HepG2 (cell line): ENCODE measurements around the gene CYTH1. TPM values are rescaled to one million over a fixed set of nuclear protein-coding genes. Genes with fewer than 3 reads are reported as not detected.

Experiments
- BATF2 ChIP-seq: sonication (generic); formaldehyde crosslinking; IDR thresholded peaks from 2 replicates; pipeline ENCODE4 v1.8.0; 2022; ENCODE audit warnings: mild to moderate bottlenecking, missing genetic modification reagents, moderate library complexity
- BRD4 ChIP-seq: sonication (generic); formaldehyde crosslinking; IDR thresholded peaks from 2 replicates; pipeline ENCODE4 v1.4.0; 2020; ENCODE audit warnings: missing genetic modification reagents
- CREB1 ChIP-seq, 2 experiments: fragments of 450-650 bp in 1 of 2; IDR thresholded peaks; 2 replicates each; pipeline ENCODE4 v1.6.1; 2016 to 2017; ENCODE audit warnings: control low read depth in 1 of 2, mild to moderate bottlenecking in 1 of 2, missing compliant biosample characterization in 1 of 2, missing genetic modification characterization in 1 of 2
- GABPB1 ChIP-seq: IDR thresholded peaks from 2 replicates; pipeline ENCODE4 v1.6.1; 2016; ENCODE audit warnings: mild to moderate bottlenecking, missing genetic modification reagents, moderate library complexity, missing compliant biosample characterization
- GATAD1 ChIP-seq: IDR thresholded peaks from 2 replicates; pipeline ENCODE4 v1.6.1; 2016; ENCODE audit warnings: missing genetic modification reagents, missing compliant biosample characterization
- GATAD2A ChIP-seq: IDR thresholded peaks from 2 replicates; pipeline ENCODE4 v1.6.1; 2016
- GTF3A ChIP-seq: sonication (generic); formaldehyde crosslinking; conservative IDR thresholded peaks from 2 replicates; pipeline ENCODE4 v1.4.0; 2020; ENCODE audit warnings: mild to moderate bottlenecking, missing genetic modification reagents
- JUN ChIP-seq: sonication (generic); formaldehyde crosslinking; IDR thresholded peaks from 2 replicates; pipeline ENCODE4 v1.4.0; 2020; ENCODE audit warnings: mild to moderate bottlenecking, missing genetic modification reagents
- KAT8 ChIP-seq: IDR thresholded peaks from 2 replicates; pipeline ENCODE4 v1.6.1; 2016; ENCODE audit warnings: missing genetic modification reagents, missing compliant biosample characterization
- MAX ChIP-seq: IDR thresholded peaks from 2 replicates; pipeline ENCODE4 v1.6.1; 2012; ENCODE audit warnings: inconsistent platforms
- MED1 ChIP-seq: sonication (generic); formaldehyde crosslinking; IDR thresholded peaks from 2 replicates; pipeline ENCODE4 v1.4.0; 2020; ENCODE audit warnings: missing genetic modification reagents
- TEAD3 ChIP-seq: optimal IDR thresholded peaks from 2 replicates; pipeline ENCODE3; 2016; ENCODE audit warnings: borderline replicate concordance
- XRCC5 ChIP-seq: fragments of 200-400 bp; formaldehyde crosslinking; optimal IDR thresholded peaks from 2 replicates; pipeline ENCODE3; 2017; ENCODE audit warnings: mild to moderate bottlenecking, low read length
- ZEB1 ChIP-seq: IDR thresholded peaks from 2 replicates; pipeline ENCODE4 v1.6.1; 2012; ENCODE audit warnings: mild to moderate bottlenecking, low read depth, inconsistent platforms; ENCODE audit not compliant: insufficient replicate concordance
- ZMAT3 ChIP-seq: sonication (generic); formaldehyde crosslinking; conservative IDR thresholded peaks from 2 replicates; pipeline ENCODE4 v1.7.0; 2021; ENCODE audit warnings: missing genetic modification reagents
- ZNF275 ChIP-seq: sonication (generic); formaldehyde crosslinking; IDR thresholded peaks from 2 replicates; pipeline ENCODE4 v1.8.0; 2022; ENCODE audit warnings: missing genetic modification reagents, mild to moderate bottlenecking, inconsistent platforms, borderline replicate concordance
- ZNF441 ChIP-seq: sonication (generic); formaldehyde crosslinking; IDR thresholded peaks from 2 replicates; pipeline ENCODE4 v1.7.0; 2021; ENCODE audit warnings: missing genetic modification reagents, borderline replicate concordance
- ZNF614 ChIP-seq: IDR thresholded peaks from 2 replicates; pipeline ENCODE4 v1.6.1; 2018; ENCODE audit warnings: missing biosample characterization, missing genetic modification reagents, inconsistent platforms, borderline replicate concordance
- ZNF687 ChIP-seq: sonication (generic); formaldehyde crosslinking; IDR thresholded peaks from 2 replicates; pipeline ENCODE4 v1.5.1; 2020; ENCODE audit warnings: mild to moderate bottlenecking, missing genetic modification reagents, moderate library complexity
- ZNF691 ChIP-seq: sonication (generic); formaldehyde crosslinking; IDR thresholded peaks from 2 replicates; pipeline ENCODE4 v1.4.0; 2020; ENCODE audit warnings: missing genetic modification reagents, low read depth, mild to moderate bottlenecking, borderline replicate concordance
- ZNF710 ChIP-seq: sonication (generic); formaldehyde crosslinking; IDR thresholded peaks from 2 replicates; pipeline ENCODE4 v1.5.0; 2020; ENCODE audit warnings: mild to moderate bottlenecking, missing genetic modification reagents, borderline replicate concordance
- ZNF720 ChIP-seq: sonication (generic); formaldehyde crosslinking; IDR thresholded peaks from 2 replicates; pipeline ENCODE4 v1.4.0; 2020; ENCODE audit warnings: missing genetic modification reagents
- polyA plus RNA-seq, 8 experiments: library from polyadenylated mRNA; depleted of rRNA in 3 of 8; stranded (reverse) in 7 of 8; unstranded in 1 of 8; fragments of >200 nt; fragmentation: Illumina TruSeq in 4 of 8; extraction: Trizol in 4 of 8; gene quantifications; 2 replicates each; pipeline versions ENCODE4 v1.2.1 to v1.2.3, GENCODE V29; 2011 to 2016; ENCODE audit warnings: low read depth in 4 of 8, missing spikeins in 1 of 8, mixed read lengths in 1 of 8; ENCODE audit not compliant: insufficient read depth in 1 of 8
- total RNA-seq, 5 experiments: library from RNA; depleted of rRNA; stranded (reverse); fragments of >200 nt; fragmentation: Illumina TruSeq; extraction: Trizol; gene quantifications; 2 replicates each; pipeline ENCODE4 v1.2.3, GENCODE V29; 2016; ENCODE audit warnings: low read depth in 1 of 5

Gene CYTH1
- total and polyA plus RNA-seq, 2 of the 13 experiments (the other 11 are each of a cell fraction or from before 2014, with no cell fraction given): 20.1 to 48.9 TPM

GRCh38 chr17:78641243-78641642 lies 140.8 kb downstream of the CYTH1 start (continued):
- peak; percentile 91 for TF ChIP-seq ZNF687
- peak; percentile 31; the same call in 1 of the 2 replicates for TF ChIP-seq ZNF614
- no peak for TF ChIP-seq BATF2 (CRISPR knock-in tag)
- TF ChIP-seq ZMAT3 (CRISPR knock-in tag): no peak
- TF ChIP-seq BRD4 (CRISPR knock-in tag): no peak
- peak; percentile 62 for TF ChIP-seq TEAD3 (CRISPR knock-in tag)
- 0 out of 2 replicates have a peak, but pooled peaks have one; percentile 16 for TF ChIP-seq MED1 (CRISPR knock-in tag)
- TF ChIP-seq GATAD1 (CRISPR knock-in tag): peak; percentile 37; the same call in 1 of the 2 replicates
- peak; percentile 68; the same call in 1 of the 2 replicates for TF ChIP-seq ZNF691 (CRISPR knock-in tag)
- 0 out of 2 replicates have a peak, but pooled peaks have one; percentile 33 for TF ChIP-seq GATAD2A (CRISPR knock-in tag)
- TF ChIP-seq ZNF441 (CRISPR knock-in tag): peak; percentile 52; the same call in 1 of the 2 replicates
- TF ChIP-seq ZNF720: no peak
- peak; percentile 40; the same call in 1 of the 2 replicates for TF ChIP-seq KAT8 (CRISPR knock-in tag)
- no peak for TF ChIP-seq ZNF710 (CRISPR knock-in tag)
- TF ChIP-seq MAX: peak; percentile 9; the same call in 1 of the 2 replicates
- 0 out of 2 replicates have a peak, but pooled peaks have one; percentile 8 for TF ChIP-seq GABPB1 (CRISPR knock-in tag)
- TF ChIP-seq ZEB1: peak; percentile 94
- no peak for TF ChIP-seq GTF3A (CRISPR knock-in tag)
- TF ChIP-seq XRCC5: peak; percentile 39
- peak; percentile 67 for TF ChIP-seq JUN (CRISPR knock-in tag)
- 0 out of 2 replicates have a peak, but pooled peaks have one; percentile 11 for TF ChIP-seq CREB1 (IDR thresholded peaks at IDR 0.05)
- no peak for TF ChIP-seq CREB1 (CRISPR knock-in tag; IDR thresholded peaks at IDR 0.05)
- no peak for TF ChIP-seq ZNF275 (CRISPR knock-in tag)
